ENCODE data around the gene TRIM26.
"Not testable (repeated sequence)": the region's sequence is repeated elsewhere in the genome, so short reads cannot be mapped to it uniquely, and the experiment has no call there.

The TRIM26 gene

GRCh38 chr6:30169658-30170614, 43.3 kb downstream of the TRIM26 start:
- DNase-seq (ENCODE audit: low read depth): peak; percentile 27

- DNase-seq (ENCODE audit: low read depth): no peak
These were observed 44.5 kb downstream of the TRIM26 start for GRCh38 chr6:30168741-30169140.

DNA sequence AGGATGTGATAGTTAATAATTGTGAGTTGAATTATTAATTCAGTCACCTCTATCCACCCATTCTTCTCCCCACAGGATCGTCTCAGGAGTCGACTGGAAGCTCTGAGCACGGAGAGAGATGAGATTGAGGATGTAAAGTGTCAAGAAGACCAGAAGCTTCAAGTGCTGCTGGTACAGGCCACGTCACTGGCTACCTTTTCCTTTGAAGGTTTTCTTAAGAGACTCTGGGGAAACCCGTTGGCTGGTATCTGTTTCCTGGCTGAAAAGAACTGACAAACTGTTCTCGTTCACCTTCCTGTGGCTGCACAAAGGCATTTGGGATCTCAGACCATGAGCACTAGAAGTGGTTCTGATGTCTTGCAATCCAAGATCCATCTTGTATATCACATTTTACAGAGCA, 46.1 kb downstream of the TRIM26 start:
- DNase-seq (ENCODE audit: low read depth): no peak

DNA sequence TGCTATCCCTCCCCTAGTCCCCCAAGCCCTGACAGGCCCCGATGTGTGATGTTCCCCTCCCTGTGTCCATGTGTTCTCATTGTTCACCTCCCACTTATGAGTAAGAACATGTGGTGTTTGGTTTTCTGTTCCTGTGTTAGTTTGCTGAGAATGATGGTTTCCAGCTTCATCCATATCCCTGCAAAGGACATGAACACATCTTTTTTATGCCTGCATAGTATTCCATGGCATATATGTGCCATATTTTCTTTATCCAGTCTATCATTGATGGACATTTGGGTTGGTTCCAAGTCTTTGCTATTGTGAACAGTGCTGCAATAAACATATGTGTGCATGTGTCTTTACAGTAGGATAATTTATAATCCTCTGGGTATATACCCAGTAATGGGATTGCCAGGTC, 48.0 kb downstream of the TRIM26 start:
- not testable (repeated sequence) for DNase-seq (ENCODE audit: low read depth)

DNA sequence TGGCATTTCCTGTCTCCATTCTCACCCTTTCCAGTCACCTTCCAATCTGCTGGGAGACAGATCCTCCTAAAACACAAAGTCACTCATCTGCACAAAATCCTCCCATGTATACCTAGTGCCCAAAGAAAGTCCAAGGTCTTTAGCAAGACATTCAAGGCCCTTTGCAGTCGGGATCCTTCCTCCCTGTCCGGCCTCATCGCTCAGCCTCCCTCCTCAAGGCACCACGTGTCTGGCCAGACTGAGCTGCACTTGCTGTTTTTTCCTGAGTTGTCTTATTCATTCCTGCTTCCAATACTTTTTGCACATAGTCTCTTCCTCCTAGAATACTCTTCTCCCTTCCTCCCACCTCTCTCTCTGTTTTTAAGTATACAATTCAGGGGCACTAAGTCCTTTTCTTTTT, 48.5 kb downstream of the TRIM26 start:
- DNase-seq (ENCODE audit: low read depth): no peak

GRCh38 chr6:30163918-30164654, 49.1 kb downstream of the TRIM26 start:
- DNase-seq (ENCODE audit: low read depth): no peak

DNA sequence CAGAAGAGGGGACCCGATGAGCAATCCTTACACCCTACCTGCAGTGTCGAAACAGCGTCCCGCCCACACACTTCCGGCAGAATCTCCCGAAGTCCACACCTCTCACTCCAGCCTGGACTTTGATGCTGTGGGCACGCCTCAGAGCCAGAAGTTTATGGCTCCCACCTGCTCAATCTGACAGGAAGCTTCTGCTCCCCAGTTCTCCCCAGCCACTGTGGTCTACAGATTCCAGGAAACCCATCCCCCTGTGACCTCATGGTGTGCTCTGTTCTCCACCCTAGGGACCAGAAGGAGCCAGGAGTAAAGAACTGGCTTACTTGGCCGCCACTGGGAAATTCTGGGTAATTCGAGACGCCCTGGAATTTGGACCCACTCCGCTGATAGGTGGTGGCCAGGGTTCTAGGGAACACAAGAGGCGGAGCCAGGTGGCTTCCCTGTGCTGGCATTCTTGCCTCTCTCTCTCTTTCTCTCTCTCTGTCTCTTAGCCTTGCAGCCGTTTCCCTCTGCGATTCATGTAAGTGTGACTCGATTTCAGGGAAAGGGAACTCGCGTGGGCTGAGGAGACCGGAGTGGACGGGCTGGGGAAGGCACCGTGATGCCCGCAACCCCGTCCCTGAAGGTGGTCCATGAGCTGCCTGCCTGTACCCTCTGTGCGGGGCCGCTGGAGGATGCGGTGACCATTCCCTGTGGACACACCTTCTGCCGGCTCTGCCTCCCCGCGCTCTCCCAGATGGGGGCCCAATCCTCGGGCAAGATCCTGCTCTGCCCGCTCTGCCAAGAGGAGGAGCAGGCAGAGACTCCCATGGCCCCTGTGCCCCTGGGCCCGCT, 49.9 kb downstream of the TRIM26 start, which contains the start of gene TRIM15:
TSS of gene TRIM15 (plus strand) at position 457 of the 828 bp plus-strand sequence. CDS start at position 596, 139 bp downstream.
- DNase-seq (ENCODE audit: low read depth): no peak

DNA sequence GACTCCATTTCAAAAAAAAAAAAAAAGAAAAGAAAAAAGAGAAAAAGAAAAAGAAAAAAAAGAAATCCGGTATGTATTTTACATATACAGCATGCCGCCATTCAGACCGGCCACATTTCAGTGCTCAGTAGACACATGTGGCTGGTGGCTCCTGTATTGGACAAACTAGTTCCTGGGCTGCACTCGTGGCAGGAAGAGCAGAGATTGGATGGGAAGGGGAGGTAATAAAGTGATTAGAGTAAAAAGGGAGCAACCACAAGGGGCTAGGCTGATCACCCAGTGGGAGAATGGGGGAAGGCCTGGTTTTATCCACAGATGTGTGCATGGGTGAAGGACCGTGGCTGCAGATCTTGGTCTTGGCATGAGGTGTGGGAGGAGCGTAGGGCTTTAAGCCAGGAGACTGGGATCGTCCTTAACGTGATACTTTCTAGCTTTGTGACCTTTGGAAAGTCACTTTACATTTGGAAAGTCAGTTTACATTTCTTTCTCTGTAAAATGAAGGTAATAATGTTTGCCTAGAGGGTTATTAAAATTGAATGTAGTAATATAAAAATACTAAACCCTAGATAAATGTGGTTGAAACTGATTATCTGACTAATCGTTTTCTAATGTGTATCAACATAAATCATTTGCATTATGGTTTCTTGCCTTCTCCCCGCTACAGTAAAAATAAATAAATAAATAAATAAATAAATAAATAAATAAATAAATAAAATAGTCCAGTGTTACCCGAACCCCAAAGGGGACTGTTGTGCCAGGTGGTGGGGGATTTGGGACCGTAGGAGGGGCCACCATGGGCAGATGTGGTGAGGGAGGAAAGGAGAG, 50.7 kb downstream of the TRIM26 start:
- DNase-seq (ENCODE audit: low read depth): no peak

DNA sequence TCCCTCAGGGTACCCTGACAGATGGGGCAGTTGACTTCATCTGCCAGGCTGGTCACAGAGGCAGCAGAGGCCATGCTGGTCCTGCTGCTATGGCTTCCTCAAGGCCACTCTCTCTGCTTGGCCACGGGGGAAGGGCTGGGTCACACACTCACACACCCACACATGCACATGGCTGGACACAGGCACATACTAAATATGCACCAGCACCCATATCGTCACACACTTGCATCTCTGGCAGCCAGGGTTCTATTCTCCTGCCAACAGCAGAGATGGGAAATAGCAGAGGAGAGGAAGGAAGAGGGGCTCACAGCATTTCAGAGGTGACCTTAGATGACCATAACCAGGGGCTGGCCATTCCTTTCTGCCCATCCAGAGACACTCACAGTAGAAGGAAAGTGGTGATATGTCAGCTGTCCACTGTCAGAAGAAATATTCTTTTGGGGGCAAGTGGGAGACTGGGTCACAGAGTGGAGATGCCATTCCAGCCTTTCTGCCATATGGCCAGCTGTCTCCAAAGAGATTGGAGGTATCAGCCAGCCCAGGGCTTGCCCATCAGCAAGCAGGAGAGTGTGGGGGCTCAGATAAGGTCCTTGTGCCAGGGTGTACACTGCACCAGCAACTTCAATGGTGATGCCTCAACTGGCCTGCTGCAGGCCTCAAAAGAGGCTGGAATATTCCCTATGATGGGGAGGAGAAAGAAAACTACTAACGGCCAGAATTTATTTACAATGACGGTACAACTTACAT, 52.2 kb downstream of the TRIM26 start, which contains the start of gene TRIM10:
TSS of gene TRIM10 (minus strand) at position 427 of the 747 bp plus-strand sequence. CDS start at position 74, 353 bp downstream.
- no peak for DNase-seq (ENCODE audit: low read depth)

DNA sequence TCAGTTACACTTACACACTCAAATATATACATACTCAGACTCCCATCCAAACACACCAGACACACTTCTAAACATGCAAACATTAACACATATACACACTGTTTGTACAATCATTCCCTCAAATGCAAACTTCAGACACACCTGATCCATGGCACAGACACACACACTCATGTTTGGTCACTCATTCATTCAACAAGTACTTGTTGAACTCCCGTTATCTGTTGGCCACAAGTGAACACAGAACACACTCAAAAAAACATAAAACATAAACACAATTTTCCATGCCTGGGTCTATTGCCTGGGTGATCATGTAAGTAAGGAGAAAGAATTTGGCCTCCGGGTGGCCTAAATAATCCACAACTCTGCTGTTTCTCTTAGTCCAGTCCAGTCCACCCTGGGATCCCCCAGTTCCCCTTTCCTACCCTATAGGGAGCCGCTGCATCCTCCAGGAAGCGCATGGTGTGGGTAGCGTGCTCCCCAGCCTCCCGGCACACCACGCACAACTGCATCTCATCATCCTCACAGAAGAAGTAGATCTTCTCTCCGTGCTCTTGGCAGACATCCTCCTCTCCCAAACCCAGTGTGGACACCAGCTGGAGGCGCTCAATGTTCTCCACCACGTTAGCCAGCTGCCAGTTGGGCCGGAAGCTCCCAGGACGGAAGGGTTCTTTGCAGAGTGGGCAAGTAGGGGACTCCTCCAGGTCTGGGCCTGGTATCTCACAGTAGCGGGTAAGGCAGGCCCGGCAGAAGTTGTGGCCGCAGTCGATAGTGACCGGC, 53.0 kb downstream of the TRIM26 start:
- DNase-seq (ENCODE audit: low read depth): no peak

DNA sequence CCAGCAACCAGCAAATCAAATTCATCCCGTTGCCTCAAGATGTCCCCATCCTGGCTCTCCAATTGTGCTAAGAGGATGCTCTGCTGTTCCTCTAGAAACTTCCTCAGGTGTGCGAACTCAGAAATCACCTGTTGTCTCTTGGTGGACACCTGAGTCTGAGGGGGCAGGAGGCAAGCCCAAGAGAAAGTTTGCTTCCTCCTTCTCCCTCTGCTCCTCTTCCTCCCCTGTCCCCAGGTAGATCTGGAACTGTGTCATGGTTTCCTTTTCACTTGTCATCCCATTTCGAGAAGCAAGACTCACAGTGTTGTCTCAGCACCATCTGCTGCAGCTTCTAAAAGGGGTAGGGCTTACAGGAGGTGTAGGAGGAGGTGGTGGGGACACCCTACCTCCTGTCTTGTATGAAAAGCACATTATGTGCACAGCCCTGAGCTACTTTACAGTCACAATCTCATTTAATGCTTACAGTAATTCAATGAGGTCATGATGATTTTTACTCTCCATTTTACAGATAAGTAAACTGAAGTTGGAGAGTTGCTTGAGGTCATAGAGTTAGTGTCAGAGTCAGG, 54.6 kb downstream of the TRIM26 start:
- no peak for DNase-seq (ENCODE audit: low read depth)

- DNase-seq (ENCODE audit: low read depth): no peak
These were observed 55.2 kb downstream of the TRIM26 start for GRCh38 chr6:30157999-30158398.

DNA sequence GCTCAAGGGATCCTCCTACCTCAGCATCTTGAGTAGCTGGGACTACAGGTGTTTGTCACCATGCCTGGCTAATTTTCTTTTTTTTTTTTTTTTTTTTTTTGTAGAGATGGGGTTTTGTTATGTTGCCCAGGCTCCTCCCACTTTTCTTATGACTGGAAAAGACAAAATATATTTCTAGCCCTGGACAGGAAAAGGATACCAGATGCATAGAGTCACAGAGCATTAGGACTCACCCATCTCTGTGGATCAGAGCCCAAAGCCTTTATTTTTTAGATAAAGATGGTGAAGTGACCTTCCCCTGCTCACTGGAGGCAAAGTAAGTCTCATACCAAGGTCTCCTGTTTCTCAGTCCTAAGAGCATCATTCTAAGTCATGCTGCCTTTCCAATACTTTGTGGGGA, 55.6 kb downstream of the TRIM26 start:
- no peak for DNase-seq (ENCODE audit: low read depth)

GRCh38 chr6:30156774-30157173, 56.4 kb downstream of the TRIM26 start:
- no peak for DNase-seq (ENCODE audit: low read depth)

GRCh38 chr6:30156262-30156599, 57.0 kb downstream of the TRIM26 start:
- DNase-seq (ENCODE audit: low read depth): no peak

- no peak for DNase-seq (ENCODE audit: low read depth)
These were observed 57.5 kb downstream of the TRIM26 start for GRCh38 chr6:30155520-30156261.

DNA sequence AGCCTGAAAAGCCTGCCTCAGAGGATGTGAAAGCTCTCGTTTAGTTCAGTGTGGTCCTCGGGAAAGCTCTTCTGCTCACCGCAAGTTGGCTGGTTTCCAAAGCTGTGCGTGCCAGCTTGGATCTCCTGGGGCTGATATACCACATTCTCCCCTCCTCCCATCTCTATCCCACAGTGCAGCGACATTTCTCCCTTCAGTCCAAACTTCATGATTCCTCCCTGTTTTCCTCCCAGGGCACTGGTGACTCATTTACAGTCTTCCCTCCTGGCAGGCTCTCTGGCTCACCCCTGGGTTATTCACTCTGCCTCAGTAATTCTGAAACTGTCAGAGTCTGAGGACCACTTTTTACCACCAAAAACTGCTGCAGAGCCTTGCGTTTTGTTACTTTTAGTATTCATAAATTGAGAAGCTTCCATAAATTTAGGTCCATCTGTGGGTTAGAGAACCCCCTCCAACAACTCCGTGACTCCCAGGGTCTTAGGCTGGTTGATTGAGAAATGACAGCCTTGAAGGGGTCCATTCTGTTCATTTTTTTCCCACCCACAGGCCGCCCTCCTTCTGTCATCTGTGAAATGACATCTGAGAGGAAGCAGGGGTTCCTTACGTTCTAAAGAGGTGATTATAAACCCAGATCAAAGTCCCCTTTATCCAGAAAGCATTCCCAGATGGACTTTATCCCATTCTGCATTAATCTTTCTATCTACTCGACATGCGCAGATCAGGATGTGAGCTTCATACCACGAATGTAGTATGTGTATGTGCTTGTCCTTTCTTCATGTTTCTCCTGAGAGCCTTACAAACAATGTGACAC, 58.3 kb downstream of the TRIM26 start:
- peak; percentile 76 for DNase-seq (ENCODE audit: low read depth)

GRCh38 chr6:30154061-30154460, 59.1 kb downstream of the TRIM26 start:
- no peak for DNase-seq (ENCODE audit: low read depth)

Measured in GM04503 (cell line).